ENCODE measurements around the gene ASPSCR1.

The ASPSCR1 gene

GRCh38 chr17:82013772-82014321, 36.4 kb downstream of the ASPSCR1 start:
- no peak for DNase-seq

GRCh38 chr17:82014432-82014831, 37.0 kb downstream of the ASPSCR1 start:
- no peak for DNase-seq

- DNase-seq: no peak
Observed at GRCh38 chr17:82014971-82015310, 37.5 kb downstream of the ASPSCR1 start.

GRCh38 chr17:82015311-82015971, 38.0 kb downstream of the ASPSCR1 start:
- no peak for DNase-seq

- DNase-seq: no peak
Observed at GRCh38 chr17:82016061-82016874, 38.8 kb downstream of the ASPSCR1 start.

- DNase-seq: no peak
Observed at GRCh38 chr17:82016875-82017459, 39.5 kb downstream of the ASPSCR1 start.

- DNase-seq: no peak
Observed at GRCh38 chr17:82017612-82018151, 40.3 kb downstream of the ASPSCR1 start.

- no peak for DNase-seq
Observed at GRCh38 chr17:82018152-82018988, 40.9 kb downstream of the ASPSCR1 start.

GRCh38 chr17:82018989-82019689, 41.7 kb downstream of the ASPSCR1 start:
- DNase-seq: no peak

- DNase-seq: peak; percentile 38
Observed at GRCh38 chr17:82019690-82020571, 42.5 kb downstream of the ASPSCR1 start.

- DNase-seq: no peak
Observed at GRCh38 chr17:82020572-82021106, 43.2 kb downstream of the ASPSCR1 start.

- DNase-seq: peak; percentile 42
Observed at GRCh38 chr17:82021107-82021899, 43.9 kb downstream of the ASPSCR1 start.

- no peak for DNase-seq
Observed at GRCh38 chr17:82021900-82022309, 44.5 kb downstream of the ASPSCR1 start.

- no peak for DNase-seq
Observed at GRCh38 chr17:82022310-82022980, 45.0 kb downstream of the ASPSCR1 start, which contains the start of gene CENPX. TSS of gene CENPX (minus strand) at chr17:82022878. CDS start at chr17:82022861, 17 bp downstream.

GRCh38 chr17:82022981-82023446, 45.6 kb downstream of the ASPSCR1 start, which contains the start of gene LRRC45:
TSS of gene LRRC45 (plus strand) at chr17:82023305. CDS start at chr17:82023644, 339 bp downstream.
- DNase-seq: peak; percentile 99

GRCh38 chr17:82023447-82024241, 46.2 kb downstream of the ASPSCR1 start:
- DNase-seq: no peak

GRCh38 chr17:82024859-82025258, 47.4 kb downstream of the ASPSCR1 start:
- DNase-seq: no peak
